ENCODE results near the gene MGMT. TPM values are rescaled to one million over a fixed set of nuclear protein-coding genes. Genes with fewer than 3 reads are reported as not detected.

MGMT gene
- total and polyA plus RNA-seq, 2 of the 4 experiments (the other 2 are of a cell fraction): 11.5 to 17.8 TPM

DNA sequence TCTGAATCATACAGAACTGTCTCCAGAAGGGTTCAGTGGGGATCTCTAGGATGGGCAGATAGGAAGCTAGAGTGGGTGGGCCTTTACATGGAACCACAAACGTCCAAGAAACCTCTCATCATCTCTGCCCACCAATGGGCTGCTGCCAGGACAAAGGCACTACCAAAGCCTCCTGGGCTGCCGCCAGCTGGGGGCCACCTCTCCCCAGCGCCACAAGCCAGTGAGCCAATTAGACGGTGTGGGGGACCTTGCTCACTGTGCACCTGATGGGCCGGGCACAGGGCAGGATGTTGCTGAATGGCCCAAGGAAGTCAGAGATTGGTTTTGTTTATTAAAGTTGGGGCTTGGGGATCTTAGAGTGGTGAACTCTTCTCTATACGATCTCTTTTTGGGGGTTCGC is 242.1 kb downstream of the MGMT start:
- Histone ChIP-seq H2AK9ac (replicated peaks; ENCODE audit: low read depth, low read length, poor library complexity) (no peak overlapping the region), H3K4ac (ENCODE audit: low read depth, low read length) (no peak overlapping the region), H3K4me3 (ENCODE audit: insufficient read depth, low read depth, low read length) (no peak overlapping the region), H3K9me3 (ENCODE audit: control insufficient read depth, insufficient read depth, low read length) (no peaks in the 10 kb centered on the region), H2AFZ (replicated peaks; ENCODE audit: low read length, poor library complexity) (no peak overlapping the region), H4K91ac (ENCODE audit: insufficient read depth, low read depth, low read length) (no peak overlapping the region), H3K9me1 (ENCODE audit: insufficient read depth, low read length) (no peaks in the 10 kb centered on the region), H3K27ac (ENCODE audit: insufficient read depth, low read length) (no peak overlapping the region), H3K27me3 (ENCODE audit: control insufficient read depth, insufficient read depth, low read length) (no peaks in the 10 kb centered on the region), H4K8ac (ENCODE audit: low read depth in 2 of 2, low read length in 2 of 2) (no peak overlapping the region), H2AK5ac (ENCODE audit: low read depth, low read length) (no peak overlapping the region), H2BK5ac (ENCODE audit: low read depth, low read length, poor library complexity, severe bottlenecking) (no peak overlapping the region), H3K18ac (ENCODE audit: low read depth, low read length) (no peak overlapping the region), H2BK20ac (ENCODE audit: low read depth, low read length) (no peak overlapping the region), H3K79me1 (ENCODE audit: low read depth in 1 of 2, low read length in 2 of 2) (no peaks in the 10 kb centered on the region), H4K20me1 (ENCODE audit: insufficient read depth, low read length) (no peaks in the 10 kb centered on the region), H3K23ac (ENCODE audit: low read depth, low read length) (no peak overlapping the region), H3K4me2 (ENCODE audit: low read depth, low read length) (no peak overlapping the region), H3K36me3 (ENCODE audit: control insufficient read depth, insufficient read depth, low read length) (no peaks in the 10 kb centered on the region; the same call in 1 of the 2 replicates), H3K14ac (replicated peaks; ENCODE audit: low read depth, low read length) (no peak overlapping the region), H4K5ac (ENCODE audit: low read depth, low read length) (no peak overlapping the region), H2BK120ac (ENCODE audit: low read depth, low read length) (no peak overlapping the region), H2BK15ac (ENCODE audit: low read depth, low read length) (no peak overlapping the region), H3K9ac (ENCODE audit: low read depth, low read length) (no peak overlapping the region), H3K4me1 (ENCODE audit: control insufficient read depth, insufficient read depth, low read length) (no peaks in the 10 kb centered on the region; the same call in 1 of the 2 replicates), H3K56ac (ENCODE audit: extremely low read depth, insufficient read depth, low read length) (no peak overlapping the region)
- no TSS peak for BruUV-seq (replicated peaks)
- ChIA-PET POLR2A (ENCODE audit: unreplicated experiment) (no interaction called here), CTCF (no interaction called here)
- DNase-seq: no peak
- no peak for ATAC-seq (ENCODE audit: low read depth)
- dilution Hi-C loops (cut with HindIII; ENCODE audit: low sequenced_read_pairs, unreplicated experiment) (no loop called here), intact Hi-C loops (cut with micrococcal nuclease) (no loop called here), in situ Hi-C loops (cut with MboI; ENCODE audit: low sequenced_read_pairs) (no loop called here)
- TF ChIP-seq MAFK (IDR thresholded peaks at IDR 0.05; ENCODE audit: low read depth, low read length) (no peak), RAD21 (IDR thresholded peaks at IDR 0.05; ENCODE audit: low read length) (no peak), FOS (IDR thresholded peaks at IDR 0.05; ENCODE audit: low read depth, low read length) (no peak), POLR2A (IDR thresholded peaks at IDR 0.05; ENCODE audit: low read depth, low read length) (no peak), MXI1 (IDR thresholded peaks at IDR 0.05; ENCODE audit: borderline replicate concordance, low read depth, low read length) (no peak), SMC3 (IDR thresholded peaks at IDR 0.05; ENCODE audit: low read depth, low read length) (no peak), CHD1 (IDR thresholded peaks at IDR 0.05; ENCODE audit: low read depth, low read length) (no peak), RCOR1 (IDR thresholded peaks at IDR 0.05; ENCODE audit: insufficient replicate concordance, low read length) (no peak), RFX5 (IDR thresholded peaks at IDR 0.05; ENCODE audit: low read depth, low read length) (no peak), NFE2L2 (IDR thresholded peaks at IDR 0.05; ENCODE audit: low read depth, low read length) (no peak), CEBPB (IDR thresholded peaks at IDR 0.05; ENCODE audit: low read depth, low read length) (no peak), MAZ (IDR thresholded peaks at IDR 0.05; ENCODE audit: borderline replicate concordance, low read depth, low read length) (no peak), BHLHE40 (IDR thresholded peaks at IDR 0.05; ENCODE audit: low read depth, low read length) (no peak)
- TF ChIP-seq, protein P1, sequence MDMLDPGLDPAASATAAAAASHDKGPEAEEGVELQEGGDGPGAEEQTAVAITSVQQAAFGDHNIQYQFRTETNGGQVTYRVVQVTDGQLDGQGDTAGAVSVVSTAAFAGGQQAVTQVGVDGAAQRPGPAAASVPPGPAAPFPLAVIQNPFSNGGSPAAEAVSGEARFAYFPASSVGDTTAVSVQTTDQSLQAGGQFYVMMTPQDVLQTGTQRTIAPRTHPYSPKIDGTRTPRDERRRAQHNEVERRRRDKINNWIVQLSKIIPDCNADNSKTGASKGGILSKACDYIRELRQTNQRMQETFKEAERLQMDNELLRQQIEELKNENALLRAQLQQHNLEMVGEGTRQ (IDR thresholded peaks at IDR 0.05; ENCODE audit: low read depth, low read length): no peak
- TF ChIP-seq, protein P2, sequence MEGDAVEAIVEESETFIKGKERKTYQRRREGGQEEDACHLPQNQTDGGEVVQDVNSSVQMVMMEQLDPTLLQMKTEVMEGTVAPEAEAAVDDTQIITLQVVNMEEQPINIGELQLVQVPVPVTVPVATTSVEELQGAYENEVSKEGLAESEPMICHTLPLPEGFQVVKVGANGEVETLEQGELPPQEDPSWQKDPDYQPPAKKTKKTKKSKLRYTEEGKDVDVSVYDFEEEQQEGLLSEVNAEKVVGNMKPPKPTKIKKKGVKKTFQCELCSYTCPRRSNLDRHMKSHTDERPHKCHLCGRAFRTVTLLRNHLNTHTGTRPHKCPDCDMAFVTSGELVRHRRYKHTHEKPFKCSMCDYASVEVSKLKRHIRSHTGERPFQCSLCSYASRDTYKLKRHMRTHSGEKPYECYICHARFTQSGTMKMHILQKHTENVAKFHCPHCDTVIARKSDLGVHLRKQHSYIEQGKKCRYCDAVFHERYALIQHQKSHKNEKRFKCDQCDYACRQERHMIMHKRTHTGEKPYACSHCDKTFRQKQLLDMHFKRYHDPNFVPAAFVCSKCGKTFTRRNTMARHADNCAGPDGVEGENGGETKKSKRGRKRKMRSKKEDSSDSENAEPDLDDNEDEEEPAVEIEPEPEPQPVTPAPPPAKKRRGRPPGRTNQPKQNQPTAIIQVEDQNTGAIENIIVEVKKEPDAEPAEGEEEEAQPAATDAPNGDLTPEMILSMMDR (conservative IDR thresholded peaks at IDR 0.05; ENCODE audit: low read depth, low read length): no peak
- TF ChIP-seq, protein P3, sequence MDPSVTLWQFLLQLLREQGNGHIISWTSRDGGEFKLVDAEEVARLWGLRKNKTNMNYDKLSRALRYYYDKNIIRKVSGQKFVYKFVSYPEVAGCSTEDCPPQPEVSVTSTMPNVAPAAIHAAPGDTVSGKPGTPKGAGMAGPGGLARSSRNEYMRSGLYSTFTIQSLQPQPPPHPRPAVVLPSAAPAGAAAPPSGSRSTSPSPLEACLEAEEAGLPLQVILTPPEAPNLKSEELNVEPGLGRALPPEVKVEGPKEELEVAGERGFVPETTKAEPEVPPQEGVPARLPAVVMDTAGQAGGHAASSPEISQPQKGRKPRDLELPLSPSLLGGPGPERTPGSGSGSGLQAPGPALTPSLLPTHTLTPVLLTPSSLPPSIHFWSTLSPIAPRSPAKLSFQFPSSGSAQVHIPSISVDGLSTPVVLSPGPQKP (IDR thresholded peaks at IDR 0.05; ENCODE audit: borderline replicate concordance, low read depth, low read length): no peak
- WGBS, 2 experiments (ENCODE audit: extremely low coverage in 2 of 2, insufficient read length in 1 of 2): 100% methylated on average over 2 of the region's 7 CpGs; no CpG with 5 or more reads in 1 of the 2 experiments

Measured in IMR-90 (cell line).